ENCODE data around the gene MTA1.

MTA1 gene

DNA sequence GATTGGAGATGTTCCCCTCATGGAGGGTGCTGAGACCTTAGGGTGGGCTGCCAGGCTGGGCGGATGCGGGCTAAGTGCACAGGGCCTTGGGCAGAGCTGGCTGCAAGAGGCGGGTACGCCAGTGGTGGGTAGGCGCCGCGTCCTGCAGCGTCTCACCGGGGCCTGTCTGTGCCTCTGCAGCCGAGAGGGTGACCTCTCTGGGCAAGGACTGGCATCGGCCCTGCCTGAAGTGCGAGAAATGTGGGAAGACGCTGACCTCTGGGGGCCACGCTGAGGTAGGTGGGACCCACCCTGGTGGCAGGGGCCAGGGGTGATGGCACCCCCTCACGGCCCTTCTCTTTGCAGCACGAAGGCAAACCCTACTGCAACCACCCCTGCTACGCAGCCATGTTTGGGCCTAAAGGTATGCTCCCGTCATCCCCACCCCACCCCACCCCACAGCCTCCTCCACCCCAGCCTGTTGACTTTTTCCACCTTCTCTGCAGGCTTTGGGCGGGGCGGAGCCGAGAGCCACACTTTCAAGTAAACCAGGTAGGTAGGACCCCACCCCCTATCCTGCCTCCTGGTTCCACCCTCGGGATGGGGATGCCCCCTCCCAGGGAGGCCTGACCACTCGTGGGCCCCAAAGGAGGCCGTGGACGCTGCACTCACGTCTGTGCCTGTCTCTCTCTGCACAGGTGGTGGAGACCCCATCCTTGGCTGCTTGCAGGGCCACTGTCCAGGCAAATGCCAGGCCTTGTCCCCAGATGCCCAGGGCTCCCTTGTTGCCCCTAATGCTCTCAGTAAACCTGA, 68.6 kb downstream of the MTA1 start:
- DNase-seq (ENCODE audit: low spot score): no peak

DNA sequence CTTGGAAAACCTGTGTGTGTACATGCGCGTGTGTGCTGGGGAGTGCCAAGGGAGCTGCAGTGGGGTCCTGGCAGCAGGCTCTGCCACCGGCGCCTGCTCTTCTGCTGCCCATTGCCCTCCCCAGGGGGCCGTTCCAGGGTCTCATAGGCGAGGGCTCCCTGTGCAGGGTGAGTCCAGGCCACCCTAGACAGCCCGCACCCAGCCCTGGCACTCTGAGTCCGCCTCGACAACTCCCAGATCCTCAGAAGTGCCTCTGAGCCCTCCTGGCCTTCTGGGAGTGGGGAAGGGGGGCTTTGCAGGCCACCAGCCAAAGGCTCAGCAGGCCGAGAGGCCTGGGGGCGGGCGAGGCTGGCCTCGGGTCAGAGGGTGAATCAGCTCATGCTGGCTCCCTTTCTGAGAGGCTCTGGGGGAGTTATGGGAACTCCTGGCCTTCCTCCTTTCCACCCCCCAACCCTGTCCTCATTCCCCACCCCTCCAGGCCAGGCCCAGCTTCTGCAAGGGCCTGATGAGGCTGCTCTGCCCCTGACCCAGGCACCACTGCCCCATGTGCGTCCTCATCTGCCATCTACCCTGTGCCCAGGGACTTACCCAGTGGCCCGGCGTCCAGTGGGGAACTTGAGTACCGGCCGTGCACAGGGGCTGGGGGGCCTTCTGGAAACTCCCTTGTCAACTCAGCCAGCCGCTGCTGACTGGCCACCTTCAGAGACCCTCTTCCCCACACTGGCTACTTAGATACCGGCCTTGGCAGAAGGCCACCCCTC, 69.3 kb downstream of the MTA1 start:
- no peak for DNase-seq (ENCODE audit: low spot score)

GRCh38 chr14:105489542-105490266, 70.1 kb downstream of the MTA1 start:
- DNase-seq (ENCODE audit: low spot score): peak; percentile 87

GRCh38 chr14:105490267-105490571, 70.6 kb downstream of the MTA1 start:
- no peak for DNase-seq (ENCODE audit: low spot score)

GRCh38 chr14:105490572-105491365, 71.1 kb downstream of the MTA1 start, which contains the start of gene TEDC1:
TEDC1 (plus strand) TSS chr14:105491246; CDS start chr14:105491376, 130 bp downstream.
- DNase-seq (ENCODE audit: low spot score): peak; percentile 100

GRCh38 chr14:105491366-105491973, 71.8 kb downstream of the MTA1 start:
- peak; percentile 67 for DNase-seq (ENCODE audit: low spot score)

DNA sequence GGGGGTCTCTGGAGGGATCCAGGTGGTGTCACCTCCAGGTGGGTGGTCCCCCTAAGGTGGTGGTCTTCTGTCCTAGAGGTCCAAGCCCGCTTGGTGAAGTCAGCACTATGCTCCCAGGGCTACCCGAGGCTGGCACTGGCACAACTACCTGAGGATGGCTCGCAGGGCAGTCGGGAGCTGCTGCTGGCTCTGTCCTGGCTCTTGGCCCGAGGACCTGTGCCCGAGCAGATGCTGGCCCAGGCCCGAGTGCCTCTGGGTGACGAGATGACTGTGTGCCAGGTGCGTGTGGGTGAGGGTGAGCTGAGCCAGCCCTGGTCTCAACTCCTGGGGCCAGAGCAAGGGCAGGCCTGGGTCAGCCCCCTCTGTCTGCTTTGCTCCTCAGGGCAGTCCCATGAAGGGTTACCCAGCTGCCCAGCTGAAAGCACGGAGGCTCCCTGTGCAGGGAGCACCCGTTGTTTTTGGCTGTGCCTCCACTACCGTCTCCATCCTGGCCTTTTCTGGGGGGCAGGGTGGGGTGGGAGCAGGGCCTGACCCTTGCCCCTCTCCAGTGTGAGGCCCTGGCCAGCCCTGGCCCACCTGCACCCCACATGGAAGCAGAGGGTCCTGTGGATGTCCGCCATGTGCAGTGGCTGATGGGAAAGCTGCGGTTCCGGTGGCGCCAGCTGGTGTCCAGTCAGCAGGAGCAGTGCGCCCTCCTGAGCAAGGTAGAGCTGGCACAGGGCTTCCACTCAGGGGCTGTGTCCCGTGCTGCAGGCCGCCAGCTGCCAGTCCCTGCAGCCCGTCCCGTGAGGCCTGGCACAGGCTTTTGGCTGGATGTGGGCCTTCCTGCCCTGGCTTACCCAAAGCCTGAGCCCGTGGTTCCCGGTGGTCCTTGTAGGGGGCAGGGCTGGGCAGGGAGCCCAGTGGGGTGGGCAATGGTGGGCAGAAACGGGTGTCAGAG, 72.7 kb downstream of the MTA1 start:
- DNase-seq (ENCODE audit: low spot score): no peak

DNA sequence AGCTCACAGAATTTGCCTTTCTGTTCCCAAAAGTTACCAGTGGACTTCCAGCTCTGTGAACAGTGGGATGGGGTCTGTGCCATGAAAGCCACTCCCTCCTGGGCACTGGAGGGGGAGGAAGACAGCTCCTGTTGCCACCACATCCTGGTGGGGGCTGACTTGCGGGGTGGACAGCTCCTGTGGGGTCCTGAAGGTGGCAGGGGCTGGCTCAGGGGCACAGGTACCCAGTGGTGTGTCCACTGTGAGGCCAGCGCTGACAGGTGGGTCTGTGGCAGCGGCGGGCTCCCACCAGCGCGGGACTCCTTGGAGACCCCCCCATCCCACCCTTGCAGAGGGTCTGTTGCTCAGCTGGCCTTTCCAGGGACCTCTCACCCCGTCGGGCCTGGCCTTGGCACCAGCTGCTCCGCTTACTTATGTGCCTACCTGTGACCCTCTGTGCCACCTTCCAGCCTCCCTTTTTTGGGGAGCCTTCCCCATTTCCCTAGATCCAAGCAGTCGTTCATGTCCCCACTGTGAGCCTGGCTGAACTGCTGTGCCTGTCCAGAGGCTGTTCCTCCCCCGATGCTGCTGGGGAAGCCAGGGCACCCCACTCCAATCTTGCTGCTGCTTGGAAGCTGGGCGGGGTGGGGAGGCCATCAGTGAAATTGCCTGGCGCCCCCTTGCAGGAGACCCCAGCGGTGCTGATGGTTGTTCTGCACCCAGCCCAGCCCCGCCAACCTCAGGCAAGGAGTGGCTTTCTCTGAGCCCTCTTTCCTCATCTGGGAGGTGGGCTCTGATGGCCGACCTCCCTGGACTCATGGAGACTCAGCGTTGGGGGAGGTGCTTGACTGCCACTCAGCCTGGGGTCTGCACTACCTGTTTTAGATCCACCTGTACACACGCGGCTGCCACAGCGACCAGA, 73.6 kb downstream of the MTA1 start:
- DNase-seq (ENCODE audit: low spot score): no peak

DNA sequence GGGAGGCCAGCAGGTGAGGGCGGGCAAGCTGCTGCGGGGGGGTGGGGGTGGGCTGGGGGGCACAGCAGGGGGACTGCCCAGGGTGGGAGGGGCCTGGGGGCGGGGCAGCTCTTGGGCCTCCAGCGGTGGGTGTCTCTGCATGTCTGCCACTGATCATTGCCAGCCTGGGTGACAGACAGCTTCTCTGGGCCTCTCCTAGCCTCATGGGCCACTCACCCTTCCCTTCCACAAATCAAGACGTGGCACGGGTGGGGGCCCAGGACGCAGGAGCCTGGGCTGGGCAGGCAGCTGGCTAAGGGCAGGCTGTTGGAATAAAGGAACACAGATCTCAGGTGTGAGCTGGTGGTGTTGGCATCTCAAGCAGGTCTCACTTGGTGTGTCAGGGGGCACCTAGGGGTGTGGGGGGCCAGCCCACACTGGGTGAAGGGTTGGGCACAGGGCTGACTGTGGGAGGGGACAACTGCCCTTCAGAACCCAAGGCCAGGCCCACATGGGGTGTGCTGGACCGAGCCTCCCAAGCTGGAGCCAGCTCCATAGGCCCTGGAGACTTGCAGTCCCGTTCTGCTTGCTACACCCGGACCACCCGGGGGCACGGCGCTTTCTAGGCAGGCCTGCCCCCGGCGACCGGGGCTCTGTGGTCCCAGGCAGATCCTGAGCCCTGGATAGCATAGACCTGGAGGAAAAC, 74.4 kb downstream of the MTA1 start:
- DNase-seq (ENCODE audit: low spot score): no peak

- no peak for DNase-seq (ENCODE audit: low spot score)
These were observed 74.9 kb downstream of the MTA1 start for GRCh38 chr14:105494606-105494929.

- no peak for DNase-seq (ENCODE audit: low spot score)
These were observed 75.7 kb downstream of the MTA1 start for GRCh38 chr14:105495101-105495989.

- no peak for DNase-seq (ENCODE audit: low spot score)
These were observed 76.6 kb downstream of the MTA1 start for GRCh38 chr14:105495990-105496830.

GRCh38 chr14:105496831-105497591, 77.4 kb downstream of the MTA1 start:
- DNase-seq (ENCODE audit: low spot score): no peak

DNA sequence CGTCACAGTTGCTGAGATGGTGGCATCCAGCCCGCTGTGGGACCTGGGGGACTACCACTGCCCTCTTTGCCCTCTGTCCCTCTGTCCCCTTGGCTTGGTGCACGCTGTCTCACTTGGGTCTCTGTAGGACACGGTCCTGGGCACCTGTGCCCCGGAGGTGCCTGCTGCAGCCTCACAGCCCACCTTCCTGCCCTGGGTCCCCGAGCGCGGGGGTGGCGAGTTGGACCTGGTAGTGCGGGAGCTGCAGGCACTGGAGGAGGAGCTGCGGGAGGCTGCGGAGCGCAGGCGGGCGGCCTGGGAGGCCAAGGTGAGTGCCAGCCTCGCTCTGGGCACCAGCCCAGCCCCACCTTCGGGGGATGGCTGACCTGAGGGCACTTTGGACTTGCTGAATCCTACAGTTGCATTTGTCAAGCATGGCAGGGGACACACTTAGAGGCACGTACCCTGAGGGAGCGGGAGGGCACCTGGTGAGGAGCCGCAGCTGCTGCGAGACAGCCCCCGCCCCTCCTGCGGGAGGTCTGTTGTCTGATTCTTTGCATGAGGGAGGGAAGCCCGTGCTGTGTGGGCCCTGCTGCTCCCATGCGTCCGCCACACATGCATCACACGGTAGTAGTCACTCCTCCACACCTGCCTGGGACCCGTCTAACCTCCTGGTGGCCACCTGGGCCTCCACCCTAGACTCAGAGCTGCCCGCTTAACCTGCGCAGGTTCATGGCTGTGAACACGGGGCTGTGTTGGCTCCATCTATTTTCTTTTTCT, 78.2 kb downstream of the MTA1 start:
- DNase-seq (ENCODE audit: low spot score): no peak

Measured in CD4-positive, alpha-beta T cell treated with Interleukin-6 at 100 ng/mL for 8 hours (primary cell).